ENCODE data around the gene RGS13. TPM values are rescaled to one million over a fixed set of nuclear protein-coding genes. Genes with fewer than 3 reads are reported as not detected.

RGS13 gene
- total and polyA plus RNA-seq, 4 donors: 0.64 to 2.9 (median 1.1) TPM

- 91 to 92% methylated on average over 1 of the region's 1 CpG for WGBS, 2 donors
- Histone ChIP-seq H3K36me3 (ENCODE audit: control insufficient read depth in 1 of 2, insufficient read depth in 2 of 2, low read length in 1 of 2) (no peaks in the 10 kb centered on the region), H3K4me3 (ENCODE audit: low read length in 2 of 2) (no peak overlapping the region), H3K27me3 (ENCODE audit: control insufficient read depth in 1 of 2, insufficient read depth in 2 of 2, low read length in 1 of 2) (no peaks in the 10 kb centered on the region), H3K27ac (ENCODE audit: low read depth in 1 of 2, low read length in 2 of 2) (no peak overlapping the region), H3K9me3 (ENCODE audit: control insufficient read depth, low read length) (no peaks in the 10 kb centered on the region), H3K4me1 (ENCODE audit: control insufficient read depth in 1 of 2, insufficient read depth in 2 of 2, low read length in 2 of 2) (no peaks in the 10 kb centered on the region)
- no peak for DNase-seq
- intact Hi-C loops (cut with DNase I): no loop called here
- no peak for ATAC-seq (ENCODE audit: low FRiP score)
These were observed 35.7 kb upstream of the RGS13 start for GRCh38 chr1:192600275-192600674.

GRCh38 chr1:192601143-192601542 lies 34.8 kb upstream of the RGS13 start:
- H3K27me3 ChIP-seq (ENCODE audit: control insufficient read depth in 1 of 2, insufficient read depth in 2 of 2, low read length in 1 of 2): no peaks in the 10 kb centered on the region
- ATAC-seq (ENCODE audit: low FRiP score) (no peak), DNase-seq (no peak)
- H3K27ac ChIP-seq (ENCODE audit: low read depth in 1 of 2, low read length in 2 of 2): no peak overlapping the region
- no peaks in the 10 kb centered on the region for H3K9me3 ChIP-seq (ENCODE audit: control insufficient read depth, low read length)
- WGBS, 2 donors: 89 to 93% methylated on average over 1 of the region's 1 CpG
- no peaks in the 10 kb centered on the region for H3K4me1 ChIP-seq (ENCODE audit: control insufficient read depth in 1 of 2, insufficient read depth in 2 of 2, low read length in 2 of 2)
- intact Hi-C loops (cut with DNase I): no loop called here
- no peak overlapping the region for H3K4me3 ChIP-seq (ENCODE audit: low read length in 2 of 2)
- H3K36me3 ChIP-seq (ENCODE audit: control insufficient read depth in 1 of 2, insufficient read depth in 2 of 2, low read length in 1 of 2): no peaks in the 10 kb centered on the region

GRCh38 chr1:192601567-192601966 lies 34.4 kb upstream of the RGS13 start:
- intact Hi-C loops (cut with DNase I): no loop called here
- no peaks in the 10 kb centered on the region for H3K36me3 ChIP-seq (ENCODE audit: control insufficient read depth in 1 of 2, insufficient read depth in 2 of 2, low read length in 1 of 2)
- no peaks in the 10 kb centered on the region for H3K9me3 ChIP-seq (ENCODE audit: control insufficient read depth, low read length)
- H3K27ac ChIP-seq (ENCODE audit: low read depth in 1 of 2, low read length in 2 of 2): no peak overlapping the region
- no peak overlapping the region for H3K4me3 ChIP-seq (ENCODE audit: low read length in 2 of 2)
- DNase-seq (no peak), ATAC-seq (ENCODE audit: low FRiP score) (no peak)
- H3K4me1 ChIP-seq (ENCODE audit: control insufficient read depth in 1 of 2, insufficient read depth in 2 of 2, low read length in 2 of 2): no peaks in the 10 kb centered on the region
- no peaks in the 10 kb centered on the region for H3K27me3 ChIP-seq (ENCODE audit: control insufficient read depth in 1 of 2, insufficient read depth in 2 of 2, low read length in 1 of 2)

- Histone ChIP-seq H3K27me3 (ENCODE audit: control insufficient read depth in 1 of 2, insufficient read depth in 2 of 2, low read length in 1 of 2) (no peaks in the 10 kb centered on the region), H3K4me1 (ENCODE audit: control insufficient read depth in 1 of 2, insufficient read depth in 2 of 2, low read length in 2 of 2) (no peaks in the 10 kb centered on the region), H3K4me3 (ENCODE audit: low read length in 2 of 2) (no peak overlapping the region), H3K36me3 (ENCODE audit: control insufficient read depth in 1 of 2, insufficient read depth in 2 of 2, low read length in 1 of 2) (no peaks in the 10 kb centered on the region), H3K9me3 (ENCODE audit: control insufficient read depth, low read length) (no peaks in the 10 kb centered on the region), H3K27ac (ENCODE audit: low read depth in 1 of 2, low read length in 2 of 2) (no peak overlapping the region)
- intact Hi-C loops (cut with DNase I): no loop called here
- DNase-seq (no peak), ATAC-seq (ENCODE audit: low FRiP score) (no peak)
- whole genome bisulfite sequencing, 2 donors: 85 to 94% methylated on average over 1 of the region's 1 CpG
These were observed 33.2 kb upstream of the RGS13 start for GRCh38 chr1:192602757-192603156.

- Histone ChIP-seq H3K4me1 (ENCODE audit: control insufficient read depth in 1 of 2, insufficient read depth in 2 of 2, low read length in 2 of 2) (no peaks in the 10 kb centered on the region), H3K27ac (ENCODE audit: low read depth in 1 of 2, low read length in 2 of 2) (no peak overlapping the region), H3K9me3 (ENCODE audit: control insufficient read depth, low read length) (no peaks in the 10 kb centered on the region), H3K4me3 (ENCODE audit: low read length in 2 of 2) (no peak overlapping the region), H3K27me3 (ENCODE audit: control insufficient read depth in 1 of 2, insufficient read depth in 2 of 2, low read length in 1 of 2) (no peaks in the 10 kb centered on the region), H3K36me3 (ENCODE audit: control insufficient read depth in 1 of 2, insufficient read depth in 2 of 2, low read length in 1 of 2) (no peaks in the 10 kb centered on the region)
- ATAC-seq (ENCODE audit: low FRiP score) (no peak), DNase-seq (no peak)
- WGBS, 2 donors: 87 to 88% methylated on average over 3 of the region's 3 CpGs
- intact Hi-C loops (cut with DNase I): no loop called here
These were observed 32.6 kb upstream of the RGS13 start for GRCh38 chr1:192603218-192603787.

- H3K27ac ChIP-seq (ENCODE audit: low read depth in 1 of 2, low read length in 2 of 2): peak overlapping the region in 1 of 2 donors; percentile 36
- intact Hi-C loops (cut with DNase I): loop anchor here in 1 of 2 donors (5.0 kb wide), 1 partner anchor 128 kb away; no protein-coding TSS in a partner anchor
- no peaks in the 10 kb centered on the region for H3K27me3 ChIP-seq (ENCODE audit: control insufficient read depth in 1 of 2, insufficient read depth in 2 of 2, low read length in 1 of 2)
- no peak overlapping the region for H3K4me3 ChIP-seq (ENCODE audit: low read length in 2 of 2)
- no peaks in the 10 kb centered on the region for H3K4me1 ChIP-seq (ENCODE audit: control insufficient read depth in 1 of 2, insufficient read depth in 2 of 2, low read length in 2 of 2)
- ATAC-seq (ENCODE audit: low FRiP score): no peak
- H3K36me3 ChIP-seq (ENCODE audit: control insufficient read depth in 1 of 2, insufficient read depth in 2 of 2, low read length in 1 of 2): no peaks in the 10 kb centered on the region
- WGBS, 2 donors: 10 to 24% methylated on average over 3 of the region's 3 CpGs
- no peak for DNase-seq
- H3K9me3 ChIP-seq (ENCODE audit: control insufficient read depth, low read length): no peaks in the 10 kb centered on the region
These were observed 30.8 kb upstream of the RGS13 start for GRCh38 chr1:192604979-192605620.

GRCh38 chr1:192608671-192609070 lies 27.3 kb upstream of the RGS13 start:
- Histone ChIP-seq H3K27ac (ENCODE audit: low read depth in 1 of 2, low read length in 2 of 2) (no peak overlapping the region), H3K36me3 (ENCODE audit: control insufficient read depth in 1 of 2, insufficient read depth in 2 of 2, low read length in 1 of 2) (no peaks in the 10 kb centered on the region), H3K9me3 (ENCODE audit: control insufficient read depth, low read length) (no peaks in the 10 kb centered on the region), H3K4me1 (ENCODE audit: control insufficient read depth in 1 of 2, insufficient read depth in 2 of 2, low read length in 2 of 2) (no peaks in the 10 kb centered on the region), H3K27me3 (ENCODE audit: control insufficient read depth in 1 of 2, insufficient read depth in 2 of 2, low read length in 1 of 2) (no peaks in the 10 kb centered on the region), H3K4me3 (ENCODE audit: low read length in 2 of 2) (no peak overlapping the region)
- 95 to 96% methylated on average over 2 of the region's 2 CpGs for WGBS, 2 donors
- ATAC-seq (ENCODE audit: low FRiP score) (no peak), DNase-seq (no peak)
- intact Hi-C loops (cut with DNase I): loop anchor here (2.0 to 5.0 kb wide), 2 partner anchors 131 to 132 kb away; no protein-coding TSS in a partner anchor

- peak; percentile 60 for ATAC-seq (ENCODE audit: low FRiP score)
These were observed 26.6 kb upstream of the RGS13 start for GRCh38 chr1:192609110-192610079.

More at GRCh38 chr1:192609110-192610079, 26.6 kb upstream of the RGS13 start:
- Histone ChIP-seq H3K36me3 (ENCODE audit: control insufficient read depth in 1 of 2, insufficient read depth in 2 of 2, low read length in 1 of 2) (no peaks in the 10 kb centered on the region), H3K9me3 (ENCODE audit: control insufficient read depth, low read length) (no peaks in the 10 kb centered on the region), H3K27ac (ENCODE audit: low read depth in 1 of 2, low read length in 2 of 2) (no peak overlapping the region), H3K27me3 (ENCODE audit: control insufficient read depth in 1 of 2, insufficient read depth in 2 of 2, low read length in 1 of 2) (no peaks in the 10 kb centered on the region), H3K4me3 (ENCODE audit: low read length in 2 of 2) (no peak overlapping the region), H3K4me1 (ENCODE audit: control insufficient read depth in 1 of 2, insufficient read depth in 2 of 2, low read length in 2 of 2) (no peaks in the 10 kb centered on the region)
- intact Hi-C loops (cut with DNase I): loop anchor here (2.0 to 5.0 kb wide), 2 partner anchors 132 to 133 kb away; no protein-coding TSS in a partner anchor
- peak; percentile 60 to 83 for DNase-seq
- WGBS, 2 donors: 79 to 80% methylated on average over 12 of the region's 12 CpGs
